WTC11 (cell line): ENCODE data around the gene OSCAR. TPM values are rescaled to one million over a fixed set of nuclear protein-coding genes. Genes with fewer than 3 reads are reported as not detected.

Experiments
- ATAC-seq: fragments of 200-7000 bp; cut with Tn5 transposase; 2 replicates; pipeline ENCODE4 v1.10.0; 2021; ENCODE audit warnings: mild to moderate bottlenecking, moderate library complexity
- CTCF ChIA-PET: fragments of 300-600 bp; sonication (Branson Sonifier 250); formaldehyde crosslinking; loops from one replicate; lab custom pipeline; 2021; ENCODE audit warnings: antibody characterized with exemption; lab: Charles Lee
- POLR2A ChIA-PET: fragments of 350-600 bp; sonication (Branson Sonifier 250); formaldehyde crosslinking; loops from one replicate; lab custom pipeline; 2021; ENCODE audit warnings: antibody characterized with exemption; lab: Charles Lee
- DNase-seq: peaks from one replicate; pipeline ENCODE4 v3.0.0; 2021; ENCODE audit warnings: low spot score
- H3K27ac Mint-ChIP-seq: 2 replicates; pipeline ENCODE4 v1.8.0; 2021; ENCODE audit warnings: mixed read lengths
- H3K27me3 Mint-ChIP-seq: 2 replicates; pipeline ENCODE4 v1.8.0; 2021; ENCODE audit warnings: low read depth, mild to moderate bottlenecking, moderate library complexity, mixed read lengths
- H3K36me3 Mint-ChIP-seq: 2 replicates; pipeline ENCODE4 v1.8.0; 2021; ENCODE audit warnings: mixed read lengths
- H3K4me1 Mint-ChIP-seq: 2 replicates; pipeline ENCODE4 v1.8.0; 2022; ENCODE audit warnings: mixed read lengths
- H3K4me3 Mint-ChIP-seq: 2 replicates; pipeline ENCODE4 v1.8.0; 2021; ENCODE audit warnings: mild to moderate bottlenecking, moderate library complexity, mixed read lengths
- H3K9me3 Mint-ChIP-seq: 2 replicates; pipeline ENCODE4 v1.8.0; 2021; ENCODE audit warnings: mixed read lengths
- AFF4 ChIP-seq: sonication (generic); formaldehyde crosslinking; IDR thresholded peaks from 2 replicates; pipeline ENCODE4 v1.8.1; 2023; ENCODE audit warnings: mild to moderate bottlenecking, missing genetic modification reagents, borderline replicate concordance
- ETV6 ChIP-seq: sonication (generic); formaldehyde crosslinking; IDR thresholded peaks from 2 replicates; pipeline ENCODE4 v1.8.1; 2022; ENCODE audit warnings: mild to moderate bottlenecking, missing genetic modification reagents
- FOXJ3 ChIP-seq: sonication (generic); formaldehyde crosslinking; IDR thresholded peaks from 2 replicates; pipeline ENCODE4 v1.9.0; 2021; ENCODE audit warnings: missing genetic modification reagents, mild to moderate bottlenecking, borderline replicate concordance
- IRF1 ChIP-seq: sonication (generic); formaldehyde crosslinking; IDR thresholded peaks from 2 replicates; pipeline ENCODE4 v1.8.0; 2023; ENCODE audit warnings: missing genetic modification reagents
- MXD4 ChIP-seq: fragments of 250-450 bp; sonication (Bioruptor Pico); IDR thresholded peaks from 2 replicates; pipeline ENCODE4 v1.8.0; 2021; ENCODE audit warnings: mild to moderate bottlenecking, moderate library complexity, borderline replicate concordance
- NR1H2 ChIP-seq: sonication (generic); formaldehyde crosslinking; IDR thresholded peaks from 2 replicates; pipeline ENCODE4 v1.9.0; 2021; ENCODE audit warnings: mild to moderate bottlenecking, moderate library complexity, missing genetic modification reagents
- NR2C2 ChIP-seq: sonication (generic); formaldehyde crosslinking; IDR thresholded peaks from 2 replicates; pipeline ENCODE4 v1.8.0; 2022; ENCODE audit warnings: mild to moderate bottlenecking, missing genetic modification reagents
- PRDM15 ChIP-seq: sonication (generic); formaldehyde crosslinking; IDR thresholded peaks from 2 replicates; pipeline ENCODE4 v1.8.0; 2022; ENCODE audit warnings: missing genetic modification reagents
- PREB ChIP-seq: sonication (generic); formaldehyde crosslinking; IDR thresholded peaks from 2 replicates; pipeline ENCODE4 v1.8.1; 2022; ENCODE audit warnings: mild to moderate bottlenecking, missing genetic modification reagents, moderate library complexity, borderline replicate concordance
- SP1 ChIP-seq: sonication (generic); formaldehyde crosslinking; conservative IDR thresholded peaks from 2 replicates; pipeline ENCODE4 v1.8.1; 2022; ENCODE audit warnings: missing genetic modification reagents
- ZBTB21 ChIP-seq: sonication (generic); formaldehyde crosslinking; IDR thresholded peaks from 2 replicates; pipeline ENCODE4 v1.8.1; 2023; ENCODE audit warnings: mild to moderate bottlenecking, missing genetic modification reagents, borderline replicate concordance
- ZNF138 ChIP-seq: sonication (generic); formaldehyde crosslinking; conservative IDR thresholded peaks from 2 replicates; pipeline ENCODE4 v1.8.1; 2022; ENCODE audit warnings: mild to moderate bottlenecking, moderate library complexity, missing genetic modification reagents
- ZNF232 ChIP-seq: sonication (generic); formaldehyde crosslinking; IDR thresholded peaks from 2 replicates; pipeline ENCODE4 v1.8.0; 2022; ENCODE audit warnings: mild to moderate bottlenecking, missing genetic modification reagents
- ZNF396 ChIP-seq: fragments of 250-450 bp; sonication (Bioruptor Pico); IDR thresholded peaks from 2 replicates; pipeline ENCODE4 v1.8.0; 2021; ENCODE audit warnings: mild to moderate bottlenecking, moderate library complexity, borderline replicate concordance
- ZNF423 ChIP-seq: fragments of 250-450 bp; sonication (Bioruptor Pico); IDR thresholded peaks from 2 replicates; pipeline ENCODE4 v2.1.2; 2022; ENCODE audit warnings: mild to moderate bottlenecking, moderate library complexity
- ZNF671 ChIP-seq: fragments of 250-450 bp; sonication (Bioruptor Pico); IDR thresholded peaks from 2 replicates; pipeline ENCODE4 v1.8.0; 2021; ENCODE audit warnings: mild to moderate bottlenecking
- total RNA-seq: library from RNA; stranded (reverse); gene quantifications from 3 replicates; pipeline ENCODE4 v1.2.3, GENCODE V29; 2021
- TF ChIP-seq, protein P1 (sequence below): sonication (generic); formaldehyde crosslinking; IDR thresholded peaks from 2 replicates; pipeline ENCODE4 v1.8.0; 2022; ENCODE audit warnings: mild to moderate bottlenecking, missing genetic modification reagents
- TF ChIP-seq, protein P2 (sequence below): sonication (generic); formaldehyde crosslinking; IDR thresholded peaks from 2 replicates; pipeline ENCODE4 v1.8.1; 2022; ENCODE audit warnings: missing genetic modification reagents, borderline replicate concordance

OSCAR gene
- total RNA-seq, 1 experiment from 2014 or later: 2.3 TPM

- ChIA-PET CTCF (no interaction called here), POLR2A (interaction anchor here (0.6 kb wide), 1 partner anchor 47 kb away, joined by 3 read pairs; no protein-coding TSS in a partner anchor)
- DNase-seq (no peak), ATAC-seq (no peak)
- peaks cover 20% of the 10 kb centered on the region for H3K4me1 Mint-ChIP-seq
- TF ChIP-seq SP1 (CRISPR knock-in tag): no peak
- TF ChIP-seq IRF1 (CRISPR knock-in tag): no peak
- no peak for TF ChIP-seq PRDM15
- no peak for TF ChIP-seq AFF4
- H3K27me3 Mint-ChIP-seq: no peaks in the 10 kb centered on the region; the same call in 1 of the 2 replicates
- no peak overlapping the region for H3K4me3 Mint-ChIP-seq
- H3K36me3 Mint-ChIP-seq: peaks cover 44% of the 10 kb centered on the region
- no peak overlapping the region for H3K27ac Mint-ChIP-seq
- H3K9me3 Mint-ChIP-seq: no peaks in the 10 kb centered on the region
Observed at GRCh38 chr19:54141356-54141755, 40.8 kb upstream of the OSCAR start.

DNA sequence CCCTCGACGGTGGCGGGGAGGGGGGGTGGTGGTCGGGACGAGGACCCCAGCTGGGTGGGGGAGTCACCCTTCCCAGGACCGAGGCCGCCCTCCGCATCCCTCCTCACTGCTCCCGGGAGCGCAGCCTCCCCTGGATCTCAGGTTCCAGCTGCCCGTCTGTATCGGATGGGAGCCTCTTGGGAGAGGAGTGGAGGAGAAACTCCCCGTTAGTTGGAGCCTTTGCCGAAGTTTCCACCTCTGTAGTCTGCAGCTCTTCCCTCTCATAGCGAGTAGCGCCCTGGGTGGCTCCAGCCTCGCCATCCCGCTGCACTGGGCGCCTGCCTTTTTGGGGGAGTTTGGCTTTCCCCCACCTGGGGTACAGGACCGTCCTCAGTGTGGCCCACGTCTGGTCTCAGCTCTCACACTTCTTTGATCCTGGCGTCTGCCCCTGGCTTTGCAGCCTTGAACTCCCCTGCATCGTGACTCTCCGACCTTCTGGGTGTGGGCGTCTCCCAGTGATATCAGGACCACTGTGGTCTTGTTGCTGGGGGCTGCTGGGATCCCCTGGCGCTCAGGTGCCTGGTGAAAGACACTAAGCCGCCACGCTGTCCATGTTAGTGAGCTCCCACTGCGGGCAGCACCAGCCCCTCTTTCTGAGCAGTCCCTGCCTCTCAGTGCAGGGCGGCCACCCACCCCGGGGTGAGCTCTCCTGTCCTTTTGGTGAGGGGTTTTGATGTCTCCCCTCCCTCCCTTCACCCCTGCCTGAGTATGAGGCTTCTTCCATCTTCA lies 38.1 kb upstream of the OSCAR start:
- peak overlapping the region; percentile 87 for H3K27ac Mint-ChIP-seq
- H3K27me3 Mint-ChIP-seq: no peaks in the 10 kb centered on the region
- H3K4me1 Mint-ChIP-seq: peaks cover 35% of the 10 kb centered on the region
- no peak for DNase-seq
- ChIA-PET CTCF (interaction anchor here (1.3 kb wide), 1 partner anchor 51 kb away, joined by 4 read pairs; the partner anchor contains the start of gene MBOAT7), POLR2A (no interaction called here)
- ATAC-seq: no peak
- peak overlapping the region; percentile 89 for H3K4me3 Mint-ChIP-seq
- no peaks in the 10 kb centered on the region for H3K9me3 Mint-ChIP-seq
- peaks cover 19% of the 10 kb centered on the region for H3K36me3 Mint-ChIP-seq
- TF ChIP-seq FOXJ3 (CRISPR knock-in tag): no peak
- TF ChIP-seq PREB (CRISPR knock-in tag): no peak
- no peak for TF ChIP-seq MXD4 (CRISPR knock-in tag)
- TF ChIP-seq, protein P1, sequence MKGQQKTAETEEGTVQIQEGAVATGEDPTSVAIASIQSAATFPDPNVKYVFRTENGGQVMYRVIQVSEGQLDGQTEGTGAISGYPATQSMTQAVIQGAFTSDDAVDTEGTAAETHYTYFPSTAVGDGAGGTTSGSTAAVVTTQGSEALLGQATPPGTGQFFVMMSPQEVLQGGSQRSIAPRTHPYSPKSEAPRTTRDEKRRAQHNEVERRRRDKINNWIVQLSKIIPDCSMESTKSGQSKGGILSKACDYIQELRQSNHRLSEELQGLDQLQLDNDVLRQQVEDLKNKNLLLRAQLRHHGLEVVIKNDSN (CRISPR knock-in tag): no peak
- TF ChIP-seq AFF4: no peak
- TF ChIP-seq NR1H2 (CRISPR knock-in tag): no peak
- no peak for TF ChIP-seq ZNF232 (CRISPR knock-in tag)
- TF ChIP-seq NR2C2 (CRISPR knock-in tag): no peak
- TF ChIP-seq ZBTB21 (CRISPR knock-in tag): no peak
- TF ChIP-seq ZNF671 (CRISPR knock-in tag): no peak
- TF ChIP-seq ZNF423 (CRISPR knock-in tag): no peak
- no peak for TF ChIP-seq ZNF138
- TF ChIP-seq, protein P2, sequence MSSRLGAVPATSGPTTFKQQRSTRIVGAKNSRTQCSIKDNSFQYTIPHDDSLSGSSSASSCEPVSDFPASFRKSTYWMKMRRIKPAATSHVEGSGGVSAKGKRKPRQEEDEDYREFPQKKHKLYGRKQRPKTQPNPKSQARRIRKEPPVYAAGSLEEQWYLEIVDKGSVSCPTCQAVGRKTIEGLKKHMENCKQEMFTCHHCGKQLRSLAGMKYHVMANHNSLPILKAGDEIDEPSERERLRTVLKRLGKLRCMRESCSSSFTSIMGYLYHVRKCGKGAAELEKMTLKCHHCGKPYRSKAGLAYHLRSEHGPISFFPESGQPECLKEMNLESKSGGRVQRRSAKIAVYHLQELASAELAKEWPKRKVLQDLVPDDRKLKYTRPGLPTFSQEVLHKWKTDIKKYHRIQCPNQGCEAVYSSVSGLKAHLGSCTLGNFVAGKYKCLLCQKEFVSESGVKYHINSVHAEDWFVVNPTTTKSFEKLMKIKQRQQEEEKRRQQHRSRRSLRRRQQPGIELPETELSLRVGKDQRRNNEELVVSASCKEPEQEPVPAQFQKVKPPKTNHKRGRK (CRISPR knock-in tag): no peak
- TF ChIP-seq ETV6: no peak
- no peak for TF ChIP-seq ZNF396 (CRISPR knock-in tag)
